SK-N-DZ (cell line): ENCODE measurements around the gene OR10AD1. TPM values are rescaled to one million over a fixed set of nuclear protein-coding genes. Genes with fewer than 3 reads are reported as not detected.
"Not testable (repeated sequence)": the region's sequence is repeated elsewhere in the genome, so short reads cannot be mapped to it uniquely, and the experiment has no call there.

Experiments used
- DNase-seq: peaks from one replicate; pipeline ENCODE4 v3.0.0-alpha.2; 2015; ENCODE audit warnings: low spot score
- polyA plus RNA-seq, 2 experiments: library from polyadenylated mRNA; depleted of rRNA; stranded (reverse); fragments of >200 nt; gene quantifications; 2 replicates each; pipeline ENCODE4 v1.2.3, GENCODE V29; 2014

The OR10AD1 gene, protein sequence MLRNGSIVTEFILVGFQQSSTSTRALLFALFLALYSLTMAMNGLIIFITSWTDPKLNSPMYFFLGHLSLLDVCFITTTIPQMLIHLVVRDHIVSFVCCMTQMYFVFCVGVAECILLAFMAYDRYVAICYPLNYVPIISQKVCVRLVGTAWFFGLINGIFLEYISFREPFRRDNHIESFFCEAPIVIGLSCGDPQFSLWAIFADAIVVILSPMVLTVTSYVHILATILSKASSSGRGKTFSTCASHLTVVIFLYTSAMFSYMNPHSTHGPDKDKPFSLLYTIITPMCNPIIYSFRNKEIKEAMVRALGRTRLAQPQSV
- not detected in 2 replicates for polyA plus RNA-seq (2014; cell fraction: cytosol; rRNA removed)
- not detected in 2 replicates for polyA plus RNA-seq (2014; cell fraction: nucleus; rRNA removed)

DNA sequence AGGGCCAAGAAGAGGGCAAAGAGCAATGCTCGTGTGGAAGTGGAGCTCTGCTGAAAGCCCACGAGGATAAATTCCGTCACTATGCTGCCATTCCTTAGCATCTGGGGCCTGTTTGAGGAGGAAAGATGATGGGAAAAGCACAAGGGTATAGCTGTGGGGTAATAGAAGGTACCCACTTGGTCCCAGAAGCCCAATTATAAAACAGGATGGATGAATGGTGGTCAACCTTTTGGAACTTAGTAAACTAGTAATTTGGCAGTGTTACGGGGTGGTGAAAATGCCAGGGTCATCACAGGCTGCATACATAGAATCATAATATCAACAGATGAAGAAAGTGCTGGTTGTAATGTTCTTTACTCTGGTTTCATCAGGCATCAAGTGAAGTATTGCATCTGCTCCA lies at the start of gene OR10AD1:
OR10AD1 (minus strand) TSS at position 101 of the 400 bp plus-strand sequence; CDS start at position 101, 0 bp downstream.
- DNase-seq = no peak

GRCh38 chr12:48247181-48247966 lies 44.3 kb upstream of the OR10AD1 start:
- peak; percentile 17 for DNase-seq

GRCh38 chr12:48237162-48237561 lies 34.1 kb upstream of the OR10AD1 start:
- no peak for DNase-seq

GRCh38 chr12:48235796-48236333 lies 32.8 kb upstream of the OR10AD1 start:
- no peak for DNase-seq

DNA sequence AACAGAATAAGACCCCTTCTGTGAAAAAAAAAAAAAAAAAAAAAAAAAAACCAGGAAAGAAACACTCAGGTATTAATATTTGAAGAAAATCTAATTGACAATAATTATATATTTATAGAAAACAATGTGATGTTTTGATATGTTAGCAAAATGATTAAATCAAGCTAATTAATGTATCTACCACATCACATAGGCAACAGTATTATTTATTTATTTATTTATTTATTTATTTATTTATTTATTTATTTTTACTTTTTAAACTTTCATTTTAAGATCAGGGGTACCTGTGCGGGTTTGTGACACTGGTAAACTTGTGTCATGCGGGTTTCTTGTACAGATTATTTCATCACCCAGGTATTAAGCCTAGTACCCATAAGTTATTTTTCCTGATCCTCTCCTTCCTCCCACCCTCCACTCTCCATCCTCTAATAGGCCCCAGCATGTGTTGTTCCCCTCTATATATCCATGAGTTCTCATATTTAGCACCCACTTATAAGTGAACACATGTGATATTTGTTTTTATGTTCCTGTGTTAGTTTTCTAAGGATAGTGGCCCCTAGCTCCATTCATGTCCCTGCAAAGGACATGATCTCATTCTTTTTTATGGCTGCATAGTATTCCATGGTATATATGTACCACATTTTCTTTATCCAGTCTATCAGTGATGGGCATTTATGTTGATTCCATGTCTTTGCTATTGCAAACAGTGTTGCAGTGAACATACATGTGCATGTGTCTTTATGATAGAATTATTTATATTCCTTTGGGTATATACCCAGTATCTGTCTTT lies 28.3 kb upstream of the OR10AD1 start:
- not testable (repeated sequence) for DNase-seq

- not testable (repeated sequence) for DNase-seq
Measured at GRCh38 chr12:48224533-48224932, 21.4 kb upstream of the OR10AD1 start.

DNA sequence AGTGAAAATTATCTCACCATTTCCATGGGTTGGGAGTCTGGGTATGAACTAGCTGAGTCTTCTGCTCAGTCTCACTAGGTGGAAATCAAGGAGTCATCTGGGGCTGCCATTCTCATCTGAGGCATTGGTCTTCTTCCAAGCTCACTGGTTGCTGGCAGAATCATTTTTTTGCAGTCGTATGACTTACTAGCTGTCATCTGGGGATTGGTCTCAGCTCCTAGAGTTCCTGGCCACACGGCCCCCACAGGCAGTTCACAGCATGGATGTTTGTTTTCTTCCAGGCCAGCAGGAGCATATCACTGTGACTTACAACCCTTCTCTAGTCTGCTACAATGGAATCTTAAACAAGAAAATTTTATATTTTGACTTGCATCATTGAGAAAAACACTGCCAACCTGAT lies 18.6 kb upstream of the OR10AD1 start:
- DNase-seq = no peak

DNA sequence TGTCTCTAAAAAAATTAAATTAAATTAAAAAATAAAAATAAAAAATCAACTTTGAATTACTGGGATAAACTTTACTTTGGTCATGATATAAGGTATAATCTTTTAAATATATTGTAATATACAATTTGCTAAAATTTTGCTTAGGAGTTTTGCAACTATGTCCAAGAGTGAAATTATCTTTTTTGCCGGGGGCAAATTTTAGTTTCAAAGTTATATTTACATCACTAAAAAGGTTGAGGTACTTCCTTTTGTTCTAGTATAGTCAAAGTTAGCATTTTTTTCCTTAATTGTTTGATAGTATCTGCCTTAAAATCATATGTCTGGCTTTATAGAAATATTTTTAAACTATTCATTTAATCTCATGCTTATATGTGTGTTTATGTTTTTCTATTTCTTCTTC lies 17.6 kb upstream of the OR10AD1 start:
- DNase-seq = no peak

- no peak for DNase-seq
Measured at GRCh38 chr12:48219631-48220030, 16.5 kb upstream of the OR10AD1 start.

DNA sequence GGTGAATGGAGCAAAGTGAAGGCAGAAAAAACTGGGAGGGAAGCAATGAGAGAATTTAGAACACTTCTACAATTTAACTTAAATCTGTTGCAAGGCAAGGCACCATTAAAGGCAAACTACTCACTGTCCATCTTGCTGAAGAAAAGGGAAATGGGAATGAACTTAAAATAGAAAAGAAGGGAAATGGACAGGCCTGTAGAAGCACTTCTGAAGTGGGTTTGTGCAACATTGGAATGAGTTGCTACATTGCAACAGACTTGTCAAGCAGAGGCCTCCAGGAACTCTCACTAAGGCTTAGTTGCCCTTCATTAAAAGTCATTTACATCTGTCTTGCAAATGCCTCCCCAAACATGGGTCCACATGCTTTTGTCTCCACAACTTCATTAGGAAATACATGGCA lies 13.7 kb upstream of the OR10AD1 start:
- no peak for DNase-seq

GRCh38 chr12:48209495-48209894 lies 6.4 kb upstream of the OR10AD1 start:
- not testable (repeated sequence) for DNase-seq

DNA sequence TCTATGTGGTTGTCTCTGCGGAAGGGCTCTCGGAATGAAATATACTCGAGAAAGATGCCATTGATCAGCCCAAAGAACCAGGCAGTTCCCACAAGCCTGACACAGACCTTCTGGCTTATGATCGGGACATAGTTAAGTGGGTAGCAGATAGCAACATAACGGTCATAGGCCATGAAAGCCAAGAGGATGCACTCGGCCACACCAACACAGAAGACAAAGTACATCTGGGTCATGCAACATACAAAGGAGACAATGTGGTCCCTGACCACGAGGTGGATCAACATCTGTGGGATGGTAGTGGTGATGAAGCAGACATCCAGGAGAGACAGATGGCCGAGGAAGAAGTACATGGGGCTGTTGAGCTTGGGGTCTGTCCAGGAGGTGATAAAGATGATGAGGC lies 326 bp downstream of the OR10AD1 start:
- no peak for DNase-seq

- DNase-seq = no peak
Measured at GRCh38 chr12:48201516-48201915, 1.6 kb downstream of the OR10AD1 start.

DNA sequence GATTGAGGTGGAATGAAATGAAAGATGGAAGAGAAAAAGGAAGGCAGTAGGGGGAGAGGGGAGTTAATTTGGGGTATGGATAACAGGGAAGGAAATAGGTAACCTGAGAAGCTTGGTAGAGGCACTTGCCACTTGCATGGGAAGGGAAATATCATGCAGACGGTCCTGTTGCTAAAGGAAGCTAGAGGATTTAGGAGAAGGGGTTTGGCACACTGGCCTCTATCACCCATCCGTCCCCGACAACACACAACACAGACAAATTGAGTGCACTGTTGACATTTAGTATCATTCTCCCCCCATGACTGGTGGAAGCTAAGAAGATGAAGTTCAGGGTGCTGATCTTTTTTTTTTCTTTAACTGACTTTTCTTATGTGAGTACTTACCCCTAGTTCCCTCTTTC lies 2.0 kb downstream of the OR10AD1 start:
- DNase-seq = no peak

GRCh38 chr12:48199774-48200221 lies 3.3 kb downstream of the OR10AD1 start:
- DNase-seq = no peak

- DNase-seq = no peak
Measured at GRCh38 chr12:48198985-48199384, 4.1 kb downstream of the OR10AD1 start.

GRCh38 chr12:48198672-48198971 lies 4.5 kb downstream of the OR10AD1 start:
- DNase-seq = no peak

DNA sequence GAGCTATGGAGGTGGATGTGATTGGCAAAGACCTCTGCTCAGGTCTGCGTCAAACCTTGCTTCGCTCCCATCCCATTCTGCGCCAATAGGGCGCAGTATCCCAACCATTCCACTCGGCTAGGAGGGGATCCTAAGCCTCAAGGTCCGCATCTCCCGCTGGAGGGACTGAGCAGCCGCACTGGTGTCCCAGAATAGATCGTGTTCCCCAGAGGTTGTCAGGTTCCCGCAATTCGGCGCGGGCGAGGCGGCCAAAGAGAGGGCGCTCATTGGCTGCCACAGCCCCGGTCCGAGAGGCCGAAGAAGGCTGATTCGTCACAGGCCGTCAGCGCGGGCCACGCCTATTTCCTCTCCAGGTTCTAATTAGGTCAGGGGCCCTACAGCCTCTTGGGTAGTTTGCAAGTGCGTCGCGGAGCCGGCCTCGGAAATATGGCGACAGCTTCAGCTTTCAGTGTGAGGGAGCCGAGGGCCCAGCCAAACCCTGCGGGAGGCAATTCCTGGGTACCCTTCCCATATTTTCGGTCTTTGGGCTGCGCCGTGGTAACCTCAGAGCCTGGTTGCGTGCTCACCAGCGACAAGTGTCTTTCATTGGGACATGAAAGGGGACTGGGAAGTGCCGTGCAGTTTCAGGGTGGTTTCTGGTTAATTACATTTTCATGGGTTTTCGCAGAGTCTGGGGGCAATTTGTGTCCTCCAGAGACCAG lies 5.0 kb downstream of the OR10AD1 start:
- peak; percentile 98 for DNase-seq

DNA sequence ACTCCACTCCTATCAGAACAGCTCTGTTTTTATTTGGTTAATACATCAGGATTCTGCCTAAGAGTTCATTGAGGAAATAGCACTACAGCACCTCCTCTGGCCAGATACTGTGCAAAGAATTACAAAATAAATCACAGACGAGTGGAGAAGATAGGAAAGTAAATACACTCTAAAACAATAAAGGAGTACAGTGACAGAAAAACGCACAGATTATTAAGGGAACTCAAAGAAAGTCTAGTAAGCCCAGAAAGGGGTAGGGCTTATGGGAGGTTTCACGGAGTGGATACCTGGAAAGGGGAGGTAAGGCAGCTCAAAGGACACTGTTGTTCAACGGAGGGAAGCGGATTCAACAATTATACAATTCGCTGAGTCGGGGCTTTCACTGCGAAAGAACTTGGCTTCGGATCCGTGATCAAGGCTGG lies 5.5 kb downstream of the OR10AD1 start:
- peak; percentile 47 for DNase-seq

GRCh38 chr12:48194799-48195201 lies 8.3 kb downstream of the OR10AD1 start:
- DNase-seq = peak; percentile 82

DNA sequence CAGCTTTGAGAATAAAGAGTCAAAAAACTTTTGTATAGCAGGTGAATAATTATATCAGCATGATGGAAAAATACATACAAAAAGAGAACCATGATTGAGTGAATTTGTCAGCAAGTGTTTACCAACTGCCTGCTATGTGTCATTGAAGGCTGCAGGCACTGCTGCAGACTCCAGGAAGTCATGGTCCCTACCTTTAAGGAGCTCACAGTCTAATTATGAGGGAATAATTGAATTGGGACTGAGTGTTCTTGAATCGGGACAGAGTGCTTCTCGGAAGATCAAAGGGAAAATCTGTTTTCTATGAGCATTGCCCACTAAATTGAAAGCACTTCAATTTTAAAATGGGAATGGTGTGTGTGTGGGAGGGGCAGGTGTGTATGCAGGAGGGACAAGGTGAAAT lies 9.5 kb downstream of the OR10AD1 start:
- DNase-seq = peak; percentile 85
